HG02759 (cell line): ENCODE measurements around the gene HGS.
A peak's percentile ranks its signal among the peaks of the same experiment; 100 is the strongest.

Experiments
- ATAC-seq: cut with Tn5 transposase; IDR thresholded peaks from one replicate; pipeline ENCODE4 v1.9.1; 2021; ENCODE audit warnings: mild to moderate bottlenecking, moderate library complexity; ENCODE audit not compliant: unreplicated experiment

The HGS gene

DNA sequence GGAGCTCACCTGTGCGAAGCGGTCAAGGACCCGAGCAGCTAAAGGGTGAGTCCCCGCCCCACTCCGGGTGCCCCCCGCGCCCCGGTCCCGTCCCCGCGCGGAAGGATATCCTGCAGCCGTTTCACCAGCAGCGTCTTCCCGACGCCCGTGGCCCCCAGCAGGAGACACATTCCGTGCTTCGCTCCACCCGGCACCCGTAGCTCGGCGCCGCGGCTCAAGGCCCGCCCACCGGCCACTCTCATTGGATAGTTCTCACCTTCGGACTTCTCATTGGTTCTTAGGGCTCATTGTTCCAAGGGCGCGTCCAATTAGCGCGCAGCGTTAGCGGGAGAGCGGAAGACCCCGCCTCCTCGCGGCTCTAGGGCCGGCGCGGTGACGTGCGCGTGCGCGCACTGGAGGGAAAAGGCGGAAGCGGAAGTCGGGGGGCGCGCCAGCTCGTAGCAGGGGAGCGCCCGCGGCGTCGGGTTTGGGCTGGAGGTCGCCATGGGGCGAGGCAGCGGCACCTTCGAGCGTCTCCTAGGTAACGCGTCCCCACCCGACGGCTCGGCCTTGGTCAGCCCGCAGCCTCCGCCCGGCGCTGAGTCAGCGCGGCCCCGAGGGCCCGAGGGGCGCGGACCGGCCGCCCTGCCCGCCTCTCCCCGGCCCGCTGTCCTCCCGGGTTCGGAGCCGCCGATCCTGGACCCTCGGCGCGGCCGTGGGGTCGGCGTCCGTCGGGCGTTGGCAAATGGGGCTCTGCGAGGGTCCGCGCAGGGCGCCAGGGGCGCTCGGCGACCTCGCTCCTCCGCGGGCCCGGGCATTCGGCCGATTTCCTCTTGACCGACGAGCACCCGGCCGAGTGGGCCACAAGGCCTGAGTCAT lies at the start of gene HGS, which contains the start of gene ARL16:
HGS (plus strand) TSS at position 428 of the 858 bp plus-strand sequence; CDS start at position 484, 56 bp downstream.
ARL16 (minus strand) TSS at position 214 of the 858 bp plus-strand sequence; CDS start at position 170, 44 bp downstream.
- peak; percentile 88 for ATAC-seq

DNA sequence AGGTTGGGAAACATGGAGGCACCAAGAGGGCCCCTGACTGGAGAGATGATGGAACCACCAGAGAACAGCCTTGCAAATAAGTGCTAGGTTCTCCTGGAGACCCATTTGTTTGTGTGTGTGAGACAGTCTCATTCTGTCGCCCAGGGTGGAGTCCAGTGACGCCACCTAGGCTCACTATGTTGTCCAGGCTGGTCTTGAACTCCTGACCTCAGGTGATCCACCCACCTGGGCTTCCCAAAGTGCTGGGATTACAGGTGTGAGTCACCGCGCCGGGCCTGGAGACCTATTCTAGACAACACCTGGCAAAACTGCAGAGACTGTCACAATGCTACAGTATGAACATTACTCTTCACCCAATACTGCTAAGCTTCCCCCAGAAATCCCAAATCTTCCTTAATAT lies 48.4 kb upstream of the HGS start:
- no peak for ATAC-seq

GRCh38 chr17:81635973-81636504 lies 47.8 kb upstream of the HGS start:
- ATAC-seq = no peak

- peak; percentile 83 for ATAC-seq
These were observed 47.1 kb upstream of the HGS start, which contains the start of the genes NPLOC4 and TSPAN10 for GRCh38 chr17:81636505-81637288. Gene NPLOC4, minus strand, starts transcription at chr17:81637112. Its CDS starts 182 bp downstream, at chr17:81636930. Gene TSPAN10, plus strand, starts transcription at chr17:81637196. Its CDS starts 5,217 bp downstream, at chr17:81642413.

DNA sequence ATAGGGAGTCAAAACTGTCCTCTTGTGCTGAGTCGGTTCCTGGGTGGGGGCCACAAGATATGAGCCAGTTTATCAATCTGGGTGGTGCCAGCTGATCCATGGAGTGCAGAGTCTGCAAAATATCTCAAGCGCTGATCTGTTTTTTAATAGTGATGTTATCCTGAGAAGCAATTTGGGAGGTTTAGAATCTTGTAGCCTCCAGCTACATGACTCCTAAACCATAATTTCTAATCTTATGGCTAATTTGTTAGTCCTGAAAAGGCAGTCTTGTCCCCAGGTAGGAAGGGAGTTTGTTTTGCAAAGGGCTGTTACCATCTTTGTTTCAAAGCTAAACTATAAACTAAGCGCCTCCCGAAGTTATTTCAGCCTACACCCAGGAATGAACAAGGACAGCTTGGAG lies 45.1 kb upstream of the HGS start:
- ATAC-seq = no peak

DNA sequence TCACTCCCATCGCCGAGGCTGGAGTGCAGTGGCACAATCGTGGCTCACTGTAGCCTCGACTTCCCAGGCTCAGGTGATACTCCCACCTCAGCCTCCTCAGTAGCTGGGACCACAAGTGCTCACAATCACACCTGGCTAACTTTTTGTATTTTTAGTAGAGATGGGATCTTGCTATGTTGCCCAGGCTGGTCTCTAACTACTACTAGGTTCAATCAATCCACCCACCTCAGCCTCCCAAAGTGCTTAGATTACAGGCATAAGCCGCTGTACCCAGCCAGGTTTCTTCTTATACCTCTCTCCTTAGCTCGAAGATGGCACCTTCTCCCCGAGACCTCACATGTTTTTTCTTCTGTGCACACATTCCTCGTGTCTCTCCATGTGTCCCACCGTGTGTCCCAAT lies 43.8 kb upstream of the HGS start:
- no peak for ATAC-seq

GRCh38 chr17:81641825-81642489 lies 41.9 kb upstream of the HGS start:
- ATAC-seq = no peak

DNA sequence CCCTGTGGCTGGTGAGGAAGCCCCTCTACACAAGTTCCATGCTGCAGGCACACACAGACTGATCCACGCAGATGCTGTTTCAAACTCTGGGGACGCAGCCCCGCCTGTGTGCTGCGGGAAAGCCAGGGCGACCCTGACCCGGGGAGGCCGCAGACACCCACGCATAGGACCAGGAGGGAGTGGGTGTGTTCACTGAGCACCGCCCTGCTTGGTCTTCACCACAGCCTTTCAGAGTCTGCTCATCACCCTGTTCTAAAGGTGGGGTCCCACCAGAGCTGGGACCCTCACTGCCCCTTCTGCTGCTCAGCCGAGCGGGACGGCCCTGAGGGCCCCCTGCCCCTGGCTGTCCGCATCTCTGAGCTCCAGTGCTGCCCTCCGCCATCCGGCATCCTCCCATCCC lies 39.3 kb upstream of the HGS start:
- ATAC-seq = no peak

DNA sequence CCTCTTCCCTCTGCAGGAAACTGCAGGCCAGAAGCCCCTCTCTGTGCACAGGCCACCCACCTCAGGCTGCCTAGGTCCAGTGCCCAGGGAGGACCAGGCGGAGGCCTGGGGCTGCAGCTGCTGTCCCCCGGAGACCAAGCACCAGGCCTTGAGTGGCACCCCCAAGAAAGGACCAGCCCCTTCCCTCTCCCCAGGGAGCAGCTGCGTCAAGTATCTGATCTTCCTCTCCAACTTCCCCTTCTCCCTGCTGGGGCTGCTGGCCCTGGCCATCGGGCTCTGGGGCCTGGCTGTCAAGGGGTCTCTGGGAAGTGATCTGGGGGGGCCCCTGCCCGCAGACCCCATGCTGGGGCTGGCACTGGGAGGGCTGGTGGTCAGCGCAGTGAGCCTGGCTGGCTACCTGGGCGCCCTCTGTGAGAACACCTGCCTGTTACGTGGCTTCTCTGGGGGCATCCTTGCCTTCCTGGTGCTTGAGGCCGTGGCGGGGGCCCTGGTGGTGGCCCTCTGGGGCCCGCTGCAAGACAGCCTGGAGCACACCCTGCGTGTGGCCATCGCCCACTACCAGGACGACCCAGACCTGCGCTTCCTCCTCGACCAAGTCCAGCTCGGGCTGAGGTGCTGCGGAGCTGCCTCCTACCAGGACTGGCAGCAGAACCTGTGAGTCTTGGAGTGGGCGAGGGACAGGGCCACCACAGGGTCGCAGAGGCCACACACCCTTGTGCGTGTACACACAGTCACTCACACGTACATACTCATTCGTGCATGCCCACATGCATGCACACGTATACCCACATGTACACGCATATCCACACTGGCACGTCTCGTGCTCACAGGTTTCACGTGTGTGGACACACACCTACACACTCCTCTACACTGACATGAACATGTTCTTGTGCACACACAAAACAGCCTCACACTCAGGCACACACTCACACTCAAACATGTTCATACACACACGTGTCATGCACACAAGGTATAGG lies 38.5 kb upstream of the HGS start:
- ATAC-seq = no peak

- ATAC-seq = no peak
These were observed 36.8 kb upstream of the HGS start for GRCh38 chr17:81646869-81647600.

DNA sequence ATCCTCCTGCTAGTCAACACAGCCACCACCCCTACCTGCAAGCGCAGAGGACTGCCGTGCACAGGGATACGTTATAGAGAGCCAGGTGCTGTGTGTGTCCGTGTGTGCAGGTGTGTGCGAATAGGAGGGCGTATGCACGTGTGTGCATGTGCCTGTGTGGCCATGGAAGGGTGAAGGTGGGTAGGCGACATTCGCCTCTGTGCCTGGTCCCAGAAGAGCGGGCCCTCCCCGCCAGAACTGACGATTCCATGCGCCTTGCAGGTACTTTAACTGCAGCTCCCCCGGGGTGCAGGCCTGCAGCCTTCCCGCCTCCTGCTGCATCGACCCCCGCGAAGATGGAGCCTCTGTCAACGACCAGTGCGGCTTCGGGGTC lies 36.2 kb upstream of the HGS start:
- no peak for ATAC-seq

GRCh38 chr17:81648013-81648706 lies 35.7 kb upstream of the HGS start:
- ATAC-seq = no peak

DNA sequence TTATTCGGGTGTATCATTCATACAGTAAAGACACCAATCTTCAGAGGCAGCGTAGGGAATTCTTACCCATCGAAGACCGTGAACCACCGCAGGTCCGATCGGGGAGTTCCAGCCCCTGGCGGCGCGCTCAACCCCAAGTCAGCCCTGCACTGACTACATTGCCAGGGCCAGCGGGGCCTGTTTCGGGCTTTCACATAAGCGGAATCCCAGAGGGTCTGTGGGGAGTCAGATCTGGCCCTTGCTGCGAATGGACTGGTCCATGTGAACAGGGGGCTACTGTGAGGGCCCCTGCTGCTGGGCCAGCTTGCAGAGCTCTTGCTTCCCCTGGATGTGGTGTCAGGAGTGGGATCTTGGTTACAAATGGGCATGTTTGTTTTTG lies 35.1 kb upstream of the HGS start:
- ATAC-seq = no peak

GRCh38 chr17:81650951-81651350 lies 32.9 kb upstream of the HGS start:
- ATAC-seq = no peak

DNA sequence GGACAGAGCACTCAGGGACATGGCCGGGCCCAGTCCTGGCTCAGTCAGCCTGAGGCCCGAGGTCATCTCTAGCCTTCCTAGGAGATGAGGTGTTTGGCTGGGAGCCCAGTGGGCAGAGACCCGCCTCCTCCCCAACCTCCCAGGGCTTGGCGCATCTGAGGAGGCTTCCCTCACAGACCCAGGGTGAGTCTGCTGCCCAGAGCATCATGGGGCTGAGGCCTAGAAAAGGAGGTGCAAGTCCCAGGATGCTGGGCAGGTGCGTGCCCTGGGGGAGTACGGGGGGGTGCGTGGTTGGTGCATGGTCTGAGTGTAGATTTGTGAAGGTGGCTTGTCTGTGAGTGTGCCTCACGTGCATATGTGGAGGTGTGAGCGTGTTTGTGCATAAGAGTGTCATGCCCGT lies 32.1 kb upstream of the HGS start:
- ATAC-seq = no peak

GRCh38 chr17:81652906-81653771 lies 30.7 kb upstream of the HGS start:
- no peak for ATAC-seq

DNA sequence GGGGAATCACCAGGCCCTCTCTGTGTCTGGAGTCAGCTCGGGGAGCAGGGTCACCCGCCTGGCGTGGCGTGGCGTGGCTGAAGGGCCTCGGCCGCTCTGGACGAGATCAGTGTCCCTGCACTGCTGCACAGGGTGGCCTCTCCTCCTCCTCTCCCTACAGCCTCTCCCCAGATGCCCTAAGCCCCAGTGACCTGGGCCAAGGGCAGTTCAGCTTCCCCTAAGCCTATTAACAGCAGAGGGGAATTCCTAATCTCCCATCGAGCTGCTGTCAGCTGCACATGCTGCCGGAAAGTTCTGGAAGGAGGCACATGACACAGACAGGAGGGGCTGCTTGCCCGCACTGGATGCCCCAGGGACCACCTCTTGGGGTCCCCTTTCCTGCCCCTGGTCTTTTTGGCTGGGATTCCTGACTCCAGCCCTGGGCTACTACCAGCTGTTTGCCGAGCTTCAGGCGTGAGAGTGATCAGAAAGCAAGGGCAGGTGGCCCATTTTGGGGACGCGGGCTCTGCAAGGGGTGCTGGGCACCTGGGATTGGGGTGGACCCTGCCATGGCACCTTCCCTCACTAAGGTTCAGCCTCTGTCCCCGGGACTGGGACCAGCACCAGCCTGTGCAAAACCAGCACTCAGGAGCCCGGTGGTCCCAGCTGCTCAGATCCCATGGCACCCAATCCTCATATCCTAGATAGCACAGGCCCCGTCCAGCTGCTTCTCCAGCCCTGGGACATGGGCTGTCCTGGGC lies 28.3 kb upstream of the HGS start:
- ATAC-seq = no peak
